GM19397 (cell line): ENCODE measurements around the gene OR2G6.
"Not testable (repeated sequence)": the region's sequence is repeated elsewhere in the genome, so short reads cannot be mapped to it uniquely, and the experiment has no call there.

ENCODE experiments used
- ATAC-seq: cut with Tn5 transposase; IDR thresholded peaks from one replicate; pipeline ENCODE4 v1.9.1; 2021; ENCODE audit warnings: mild to moderate bottlenecking, moderate library complexity; ENCODE audit not compliant: unreplicated experiment

The OR2G6 gene

DNA sequence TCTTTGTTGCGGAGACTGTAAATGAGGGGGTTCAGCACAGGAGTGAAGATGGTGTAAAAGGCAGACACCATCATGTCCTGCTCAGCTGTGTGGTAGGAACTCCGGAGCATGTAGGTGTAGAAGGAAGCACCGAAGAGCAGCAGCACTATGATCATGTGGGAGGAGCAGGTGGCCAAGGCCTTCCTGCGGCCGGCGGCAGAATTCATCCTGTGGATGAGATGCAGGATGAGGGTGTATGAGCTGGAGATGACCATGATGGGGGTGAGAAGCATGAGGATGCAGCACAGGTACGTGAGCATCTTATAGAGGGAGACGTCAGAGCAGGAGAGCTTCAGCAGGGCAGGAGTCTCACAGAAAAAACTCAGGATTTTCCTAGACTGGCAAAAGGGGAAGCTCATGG lies 66.0 kb downstream of the OR2G6 start:
- not testable (repeated sequence) for ATAC-seq

DNA sequence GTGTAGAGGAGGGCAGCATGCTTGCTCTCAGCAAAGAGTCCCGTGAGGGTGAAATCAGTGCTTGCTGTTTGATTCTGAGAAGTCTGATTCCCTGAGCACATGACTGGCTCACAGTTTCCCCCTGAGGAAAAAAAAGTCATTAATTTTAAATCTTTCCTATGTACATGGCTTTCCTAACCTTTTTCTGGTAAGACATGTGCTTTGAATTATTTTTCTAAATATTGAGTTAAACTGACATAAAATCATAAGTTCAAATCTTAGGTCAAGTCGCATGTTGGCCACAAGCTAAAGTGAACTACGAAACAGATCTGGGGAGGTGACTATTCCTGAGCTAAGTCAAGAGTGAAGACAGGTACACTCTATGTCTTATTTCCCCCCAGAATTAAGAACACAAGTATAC lies 66.8 kb downstream of the OR2G6 start, which contains the start of gene OR2T34:
Gene OR2T34 (minus strand): TSS at position 101 of the 400 bp plus-strand sequence. CDS start 0 bp downstream, at position 101.
- not testable (repeated sequence) for ATAC-seq

DNA sequence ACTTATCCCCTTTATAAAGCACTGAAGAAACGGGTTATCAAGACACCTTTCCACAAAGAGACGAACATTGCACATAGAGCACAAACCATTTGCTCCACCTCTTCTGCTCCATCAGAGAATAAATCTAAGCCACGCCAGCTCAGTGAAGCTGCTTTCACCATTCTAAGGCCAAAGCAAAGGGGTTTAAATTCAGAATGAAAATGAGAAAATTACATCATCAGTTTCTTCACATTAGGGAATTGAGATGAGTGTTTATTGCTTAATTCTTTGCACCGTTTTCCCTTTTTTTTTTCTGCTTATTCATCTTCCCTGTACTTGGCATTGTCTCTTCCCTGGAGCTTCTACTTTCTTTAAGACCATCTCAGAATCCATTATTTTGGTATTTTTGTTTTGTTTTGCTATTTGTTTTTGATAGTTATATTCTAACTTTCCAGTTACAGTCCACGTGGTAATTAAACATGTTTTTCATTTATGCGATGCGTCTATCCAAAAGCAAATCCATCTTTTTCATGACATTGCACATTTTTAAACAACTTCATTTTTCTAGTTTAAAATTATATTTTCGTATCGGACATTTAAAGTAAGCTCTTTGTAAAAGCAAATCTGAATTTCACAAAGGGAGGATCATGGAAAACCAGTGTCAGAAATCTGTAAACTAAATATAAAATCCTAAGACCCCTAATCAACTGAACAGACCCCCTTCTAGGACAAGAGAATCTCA lies 68.5 kb downstream of the OR2G6 start:
- ATAC-seq, result no peak
